ENCODE results near the gene MTURN.
A peak's percentile ranks its signal among the peaks of the same experiment; 100 is the strongest.

MTURN gene

DNA sequence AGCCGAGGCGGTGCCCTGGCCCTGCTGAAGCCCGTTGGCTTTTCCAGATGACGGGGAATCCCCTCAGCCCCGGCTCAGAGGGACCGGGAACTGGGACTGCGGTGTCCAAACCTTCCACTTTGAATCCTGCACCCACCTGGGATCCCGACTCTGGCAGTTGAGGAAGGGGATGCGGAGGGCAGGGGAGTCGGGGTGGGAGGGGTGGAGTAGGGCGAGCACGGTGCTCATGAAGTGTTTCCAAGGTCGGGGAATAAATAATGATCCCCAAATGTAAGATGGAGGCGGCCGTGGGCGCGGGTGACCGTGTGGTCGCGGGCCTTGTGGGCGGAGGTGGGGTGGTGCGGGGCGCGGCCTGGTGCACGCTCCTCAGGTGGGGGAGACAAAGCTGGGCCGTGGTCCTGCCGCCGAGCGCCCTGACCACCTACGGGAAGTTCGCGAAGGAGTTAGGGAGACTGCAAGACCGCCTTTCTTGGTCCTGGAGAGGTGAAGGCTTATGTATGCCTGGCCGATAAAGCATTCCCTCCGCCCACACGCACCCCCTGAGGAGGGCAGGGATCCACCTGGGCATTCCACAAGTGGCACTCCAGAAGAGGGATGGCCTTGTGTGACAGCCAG lies 1.4 kb downstream of the MTURN start:
- DNase-seq (ENCODE audit: low read depth in 2 of 2) = no peak

DNA sequence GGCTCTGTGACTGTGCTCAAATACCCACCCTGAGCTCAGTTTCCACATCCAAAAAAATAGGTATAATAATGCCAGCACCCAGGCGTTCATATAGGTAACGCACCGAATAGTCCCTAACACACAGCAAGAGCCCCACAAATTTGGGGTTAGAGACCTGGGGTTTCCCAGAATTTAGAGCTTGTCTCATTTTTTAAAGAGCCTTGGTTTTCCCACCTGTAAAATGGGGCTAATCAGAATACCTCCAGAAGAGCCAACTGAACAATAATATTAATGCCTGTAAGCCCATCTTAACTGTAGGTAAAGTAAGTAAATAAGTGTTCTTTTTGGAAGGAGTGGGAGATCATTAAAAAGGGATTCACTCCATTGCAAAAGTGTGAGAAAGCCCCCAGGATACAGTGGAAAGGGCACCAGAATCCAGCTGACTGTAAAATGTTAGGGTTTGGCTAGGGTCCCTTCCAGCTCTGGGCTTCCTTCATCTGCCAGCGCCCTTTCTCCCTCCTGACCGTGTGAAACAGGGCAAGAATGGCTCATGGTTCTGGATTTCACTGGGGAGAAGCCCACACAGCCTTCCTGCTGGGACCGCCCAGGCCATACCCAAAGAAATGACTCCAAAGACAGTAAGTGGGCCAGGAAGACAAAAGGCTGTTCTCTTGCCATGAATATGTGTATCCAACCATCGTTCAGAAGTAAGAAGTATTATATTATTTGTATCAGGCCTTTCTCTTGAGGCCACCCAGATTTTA lies 2.1 kb downstream of the MTURN start:
- no peak for DNase-seq (ENCODE audit: low read depth in 2 of 2)

DNA sequence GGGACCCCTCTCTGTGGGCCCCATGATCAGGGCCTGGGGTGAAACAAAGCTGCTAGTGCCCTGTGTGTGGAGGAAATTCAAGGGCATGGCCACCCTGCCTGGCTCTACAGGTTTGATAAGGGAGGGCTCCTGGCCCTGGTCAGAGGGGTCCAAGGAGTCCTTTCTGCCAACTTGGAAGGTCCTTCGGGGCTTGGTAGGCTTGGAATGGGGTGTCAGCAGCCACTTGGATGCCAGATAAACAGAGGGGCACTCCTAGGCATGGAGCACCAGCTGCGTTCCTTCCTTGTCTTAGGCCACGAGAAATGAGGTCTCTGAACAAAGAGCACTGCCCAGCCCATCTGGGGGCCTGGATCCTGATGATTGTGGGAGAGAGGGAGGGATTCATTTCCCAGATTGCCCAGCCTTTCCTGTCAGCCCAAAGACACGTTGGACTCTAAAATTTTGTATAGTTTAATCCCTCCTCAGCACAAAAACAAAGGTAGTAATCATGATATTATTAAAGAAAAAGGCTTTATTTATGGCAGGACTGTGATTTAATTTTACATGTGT lies 5.1 kb downstream of the MTURN start:
- no peak for DNase-seq (ENCODE audit: low read depth in 2 of 2)

DNA sequence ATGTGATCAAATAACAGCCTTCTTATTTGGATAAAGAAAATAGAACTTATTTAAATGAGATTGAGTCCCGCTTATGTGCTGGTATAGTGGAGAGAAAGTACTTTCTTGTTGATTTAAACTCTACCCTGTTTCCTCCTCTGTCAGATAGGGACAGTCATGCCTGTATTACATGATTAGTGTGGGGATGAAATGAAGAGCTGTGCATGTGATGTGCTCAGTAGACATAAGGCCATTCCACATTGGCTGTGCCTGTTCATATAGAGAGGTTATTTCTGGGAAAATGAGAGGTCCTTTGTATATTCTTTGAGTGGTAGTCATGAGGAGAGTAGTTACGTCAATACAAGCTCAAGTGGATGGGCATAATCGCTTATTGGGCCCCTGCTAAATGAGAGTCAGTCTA lies 5.7 kb downstream of the MTURN start:
- no peak for DNase-seq (ENCODE audit: low read depth in 2 of 2)

DNA sequence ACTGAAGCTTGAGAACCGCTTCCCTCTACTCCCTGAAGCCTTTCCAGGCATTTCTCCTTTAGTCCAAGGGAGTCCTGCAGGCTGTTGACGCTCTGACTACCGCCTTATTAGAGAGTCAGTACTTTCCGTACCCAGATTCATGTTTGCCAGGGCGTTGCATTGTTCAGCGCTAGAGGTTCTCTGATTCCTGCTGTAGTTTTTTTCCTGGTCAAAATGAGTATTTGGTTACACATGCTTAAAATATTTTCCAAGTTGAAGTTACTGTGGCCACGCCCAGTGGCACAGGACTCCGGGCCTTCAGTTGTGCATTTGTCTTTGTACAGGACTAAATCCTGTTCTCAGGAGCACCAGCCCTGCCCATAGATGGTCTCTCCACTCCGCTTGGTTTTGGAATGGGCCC lies 7.9 kb downstream of the MTURN start:
- no peak for DNase-seq (ENCODE audit: low read depth in 2 of 2)

DNA sequence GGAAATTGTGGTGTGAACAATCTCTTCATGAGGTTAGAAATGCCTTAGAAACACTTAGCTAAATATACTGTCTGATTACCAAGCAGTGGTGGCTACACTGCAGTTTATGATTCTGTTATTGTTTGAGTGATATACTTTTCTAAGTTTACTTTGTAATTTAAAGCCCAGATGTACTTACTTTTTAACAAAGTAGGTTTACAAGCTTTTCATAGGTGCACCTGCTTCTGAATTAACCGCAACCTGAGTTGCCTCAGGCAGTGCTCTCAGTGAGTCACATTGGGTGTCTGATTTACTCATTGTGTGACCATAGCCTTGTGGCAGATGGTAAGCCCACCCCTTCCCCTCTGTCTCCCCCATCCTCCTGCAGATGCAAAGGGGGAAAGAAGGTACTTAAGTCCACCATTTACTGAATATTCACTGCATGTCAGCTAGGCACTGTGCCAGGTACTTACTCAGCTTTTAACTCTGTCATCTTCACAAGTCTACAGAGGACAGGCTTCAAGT lies 9.0 kb downstream of the MTURN start:
- DNase-seq (ENCODE audit: low read depth in 2 of 2) = no peak

DNA sequence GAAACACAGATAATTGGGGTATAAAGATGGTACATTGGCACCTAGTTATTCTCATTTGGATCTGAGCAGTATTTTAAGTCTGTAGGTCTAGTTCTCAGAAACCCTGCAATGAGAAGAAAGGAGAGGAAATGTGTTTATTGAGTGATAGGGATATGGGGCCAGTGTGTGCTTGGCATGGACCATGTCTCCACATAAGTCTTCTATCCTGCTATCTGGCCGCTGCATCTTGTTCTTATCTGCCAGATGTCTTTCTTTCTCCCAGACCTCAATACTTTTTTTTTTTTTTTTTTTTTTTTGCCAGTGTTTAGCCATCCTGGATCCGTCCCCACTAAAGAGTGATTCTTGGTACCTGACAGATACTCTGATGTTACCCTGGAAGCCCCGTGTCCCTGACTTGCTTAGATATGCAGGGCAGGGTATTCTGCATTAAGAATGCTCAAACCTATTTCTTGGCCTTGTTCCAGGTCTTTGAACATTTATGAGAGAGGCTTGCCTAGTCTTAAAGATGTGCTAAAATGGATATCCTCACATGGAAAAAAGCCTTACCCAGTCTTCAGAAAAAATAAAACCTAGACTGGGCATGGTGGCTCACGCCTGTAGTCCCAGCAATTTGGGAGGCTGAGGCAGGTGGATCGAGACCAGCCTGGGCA lies 10.0 kb downstream of the MTURN start:
- no peak for DNase-seq (ENCODE audit: low read depth in 2 of 2)

DNA sequence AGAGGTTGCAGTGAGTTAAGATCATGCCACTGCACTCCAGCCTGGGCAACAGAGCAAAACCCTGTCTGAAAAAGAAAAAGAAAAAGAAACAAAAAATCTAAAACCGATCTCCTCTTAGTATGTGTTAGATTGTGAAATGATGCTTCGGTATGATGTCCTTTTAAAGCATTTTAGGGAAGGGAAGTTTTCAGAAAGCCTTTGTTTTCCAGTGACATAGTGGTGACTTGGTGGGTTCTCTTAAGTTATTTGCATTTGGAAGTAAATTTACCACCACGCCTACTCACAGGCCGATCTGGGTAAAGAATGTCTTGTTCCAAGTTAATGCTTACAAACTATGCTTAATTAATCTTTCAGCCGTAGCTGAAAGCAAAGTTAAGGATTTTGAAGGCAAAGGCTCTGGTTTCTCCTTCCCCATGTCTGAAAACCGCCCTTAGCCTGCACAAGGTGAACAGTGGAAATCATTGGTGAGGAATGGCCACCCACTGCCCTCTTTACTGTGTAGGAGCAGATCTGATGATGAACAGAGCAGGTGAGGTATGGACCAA lies 10.7 kb downstream of the MTURN start:
- no peak for DNase-seq (ENCODE audit: low read depth in 2 of 2)

DNA sequence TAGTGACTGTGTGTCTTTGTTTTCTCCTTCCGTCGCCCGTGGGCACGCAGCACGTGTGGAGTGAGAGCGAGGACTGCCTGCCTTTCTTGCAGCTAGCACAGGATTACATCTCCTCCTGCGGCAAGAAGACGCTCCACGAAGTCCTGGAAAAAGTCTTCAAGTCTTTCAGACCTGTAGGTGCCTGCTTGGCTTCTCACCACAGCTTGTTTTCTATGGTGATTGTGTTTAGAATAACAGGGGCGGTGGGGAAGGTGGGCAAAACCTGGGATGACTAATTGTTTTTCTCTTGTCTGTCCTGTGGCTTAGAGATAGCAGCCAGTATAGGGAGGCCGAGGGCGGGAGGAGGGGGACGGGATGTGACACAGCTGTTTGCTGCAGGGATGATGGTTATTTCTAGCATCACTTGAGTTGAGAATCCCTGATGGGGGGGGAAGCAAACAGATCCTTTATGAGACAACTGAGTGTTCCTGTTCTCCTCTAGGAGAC lies 11.4 kb downstream of the MTURN start:
- no peak for DNase-seq (ENCODE audit: low read depth in 2 of 2)

DNA sequence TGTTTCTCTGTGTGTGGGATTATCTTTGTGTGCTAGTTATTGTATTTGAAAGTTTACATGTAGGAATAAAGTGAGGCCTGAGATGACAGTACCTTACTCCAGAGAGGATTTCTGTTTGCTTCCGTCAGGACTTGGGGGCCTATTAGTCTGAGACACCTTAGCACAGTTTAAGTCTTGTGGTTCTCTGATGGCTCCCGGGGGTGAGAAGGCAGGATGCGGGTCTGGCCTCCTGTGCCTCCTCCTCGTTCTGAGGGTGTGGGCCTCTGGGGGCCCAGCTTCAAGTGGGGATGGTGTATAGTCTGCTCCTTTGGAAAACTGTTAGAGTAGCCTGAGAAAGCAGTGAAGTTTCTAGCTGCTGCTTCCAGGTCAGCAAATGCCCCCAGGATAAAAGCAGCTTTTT lies 12.4 kb downstream of the MTURN start:
- no peak for DNase-seq (ENCODE audit: low read depth in 2 of 2)

DNA sequence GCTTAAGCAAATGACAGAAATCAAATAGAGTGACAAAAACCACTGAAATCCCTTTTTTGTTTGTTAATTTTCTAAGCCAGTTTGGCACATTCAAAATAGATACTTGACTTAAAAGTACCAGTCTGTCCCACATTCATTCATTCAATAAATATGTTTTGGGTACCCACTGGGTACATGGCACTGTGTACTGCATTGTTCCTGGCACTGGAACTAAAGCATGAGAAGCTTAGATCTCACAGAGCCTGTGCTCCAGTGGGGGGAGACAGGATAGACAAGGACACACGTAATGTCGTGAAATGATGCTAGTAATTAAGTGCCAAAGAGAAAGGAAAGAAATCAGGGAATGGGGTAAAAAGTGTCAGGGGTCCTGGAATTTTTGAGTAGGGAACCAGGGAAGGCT lies 13.0 kb downstream of the MTURN start:
- DNase-seq (ENCODE audit: low read depth in 2 of 2) = no peak

DNA sequence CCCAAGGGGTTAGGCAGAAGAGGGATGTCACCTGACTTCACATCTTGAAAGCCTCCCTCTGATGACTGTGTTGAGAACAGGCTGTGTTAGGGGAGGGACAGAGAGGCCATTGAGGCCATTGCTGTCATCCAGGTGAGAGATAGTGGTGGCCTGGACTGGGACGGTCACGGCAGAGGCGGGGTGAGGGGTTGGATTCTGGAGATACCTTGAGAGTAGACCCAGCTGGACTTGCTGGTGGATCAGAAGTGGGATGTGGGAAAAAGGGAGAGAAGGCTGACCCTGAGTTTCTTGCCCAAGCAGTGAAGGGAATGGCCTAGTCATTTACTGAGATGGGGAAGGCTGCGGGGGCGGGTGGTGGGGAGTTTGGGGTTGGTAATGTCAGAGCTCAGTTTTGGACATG lies 13.6 kb downstream of the MTURN start:
- DNase-seq (ENCODE audit: low read depth in 2 of 2) = no peak

DNA sequence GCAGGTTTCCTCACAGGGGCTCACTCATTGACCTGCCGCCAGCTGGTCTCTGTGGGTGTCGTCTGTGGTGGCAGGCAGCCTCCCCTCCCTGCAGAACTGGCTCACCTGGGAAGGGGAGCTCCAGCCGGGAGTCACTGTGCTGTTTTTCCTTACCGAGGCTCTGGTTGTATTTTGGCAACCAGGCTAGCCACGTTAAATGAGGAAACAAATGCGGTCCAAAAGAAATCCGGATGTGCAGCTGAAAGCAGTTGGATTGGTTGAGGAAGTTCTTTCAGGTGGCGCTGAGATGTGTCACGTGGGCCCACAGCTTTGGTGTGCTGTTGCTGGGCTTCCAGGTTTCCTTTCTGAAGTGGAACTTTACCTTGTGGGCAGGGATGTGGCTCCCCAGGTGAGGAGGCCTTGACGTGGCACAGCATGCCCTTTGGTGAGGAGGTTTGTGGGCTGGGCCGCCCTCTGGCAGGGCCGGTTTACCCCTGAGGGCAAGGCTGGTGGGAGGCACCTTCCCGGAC lies 14.2 kb downstream of the MTURN start:
- DNase-seq (ENCODE audit: low read depth in 2 of 2) = peak in 1 of 2 donors; percentile 7

DNA sequence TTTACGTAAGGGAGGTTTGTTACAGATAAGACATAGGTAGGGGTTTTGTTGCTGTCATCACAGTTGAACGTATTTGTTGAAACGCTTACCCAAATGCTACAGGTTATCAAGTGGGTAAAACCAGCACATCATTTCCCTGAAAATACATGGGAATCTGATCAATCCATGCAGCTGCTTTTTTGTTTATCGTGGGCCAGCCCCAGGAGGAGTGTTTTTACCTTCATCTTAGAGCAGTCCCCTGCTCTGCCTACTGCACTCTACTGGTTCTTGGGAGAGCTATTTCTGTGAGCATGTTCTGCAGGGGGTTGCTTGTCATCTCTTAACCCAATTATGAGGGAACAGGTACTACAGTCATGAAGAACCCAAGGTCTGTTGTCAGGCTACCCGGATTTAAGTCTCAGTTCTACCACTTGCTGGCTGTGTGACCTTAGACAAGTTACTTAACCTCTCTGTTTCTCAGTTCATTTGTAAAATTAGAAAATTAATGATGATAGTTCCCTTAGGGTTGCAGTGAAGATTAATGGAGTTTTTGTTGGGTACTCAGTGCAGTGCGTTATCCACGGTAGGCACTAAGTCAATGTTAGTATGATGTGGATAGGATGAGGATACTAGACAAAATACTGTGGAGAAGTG lies 15.0 kb downstream of the MTURN start:
- DNase-seq (ENCODE audit: low read depth in 2 of 2) = no peak

DNA sequence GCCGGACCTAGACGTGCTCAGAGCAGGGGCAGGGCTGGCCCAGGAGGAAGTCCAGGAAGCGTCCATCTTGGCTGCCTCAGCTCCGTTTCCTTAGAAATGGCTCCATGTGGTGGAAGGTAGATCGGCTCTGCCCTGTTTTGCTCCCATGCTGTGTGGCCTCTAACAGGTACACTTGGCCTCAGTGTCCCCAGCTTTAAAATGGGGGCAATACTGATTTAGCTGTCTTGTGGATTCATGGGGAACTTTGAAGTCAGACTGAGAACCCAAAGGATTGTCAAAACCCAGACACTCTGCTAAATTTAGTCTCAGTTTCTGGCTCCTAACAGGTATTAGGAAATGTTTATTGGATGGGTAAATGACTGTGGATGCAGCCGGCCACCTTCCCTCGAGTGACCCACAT lies 15.9 kb downstream of the MTURN start:
- DNase-seq (ENCODE audit: low read depth in 2 of 2) = no peak

DNA sequence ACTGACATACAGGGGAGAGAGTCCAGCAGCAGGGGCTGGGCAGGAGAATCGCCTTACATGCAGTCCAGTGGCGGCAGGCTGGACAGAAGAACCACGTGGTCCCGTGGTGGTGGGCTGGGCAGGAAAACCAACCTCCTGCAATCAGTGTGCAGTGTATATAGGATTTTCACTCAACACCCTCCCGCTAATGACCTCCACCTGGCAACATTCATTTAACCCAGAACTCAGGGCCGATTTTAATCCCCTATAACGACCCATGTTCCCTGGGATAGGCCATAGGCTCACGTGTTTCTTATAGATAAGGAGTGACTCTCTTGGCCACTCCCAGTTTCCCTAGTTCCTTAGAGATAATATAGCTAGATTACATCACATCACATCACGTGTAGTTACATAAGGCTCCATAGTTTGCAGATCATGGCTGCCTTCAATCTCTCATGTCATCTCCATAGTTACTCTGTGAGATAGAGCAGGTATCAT lies 19.4 kb downstream of the MTURN start:
- no peak for DNase-seq (ENCODE audit: low read depth in 2 of 2)

DNA sequence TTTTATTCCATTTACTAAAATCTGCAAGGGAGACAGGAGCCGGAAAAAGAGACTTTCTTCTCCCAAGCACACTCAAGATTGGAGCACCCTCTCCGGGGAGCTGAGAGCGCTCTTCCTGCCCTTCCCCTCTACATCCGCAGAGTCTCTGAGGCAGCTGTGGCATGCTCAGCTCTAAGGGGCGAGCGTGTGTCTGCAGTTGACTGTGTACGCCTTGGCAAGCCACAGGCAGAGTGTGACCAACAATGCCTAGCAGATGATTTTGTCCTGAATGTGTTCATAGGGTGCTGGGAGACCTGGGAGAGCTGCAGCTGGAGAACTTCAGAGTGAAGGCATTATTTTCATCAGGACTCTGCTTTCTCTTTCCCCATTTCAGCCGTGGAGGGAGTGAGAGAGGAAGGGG lies 20.7 kb downstream of the MTURN start:
- DNase-seq (ENCODE audit: low read depth in 2 of 2) = no peak

DNA sequence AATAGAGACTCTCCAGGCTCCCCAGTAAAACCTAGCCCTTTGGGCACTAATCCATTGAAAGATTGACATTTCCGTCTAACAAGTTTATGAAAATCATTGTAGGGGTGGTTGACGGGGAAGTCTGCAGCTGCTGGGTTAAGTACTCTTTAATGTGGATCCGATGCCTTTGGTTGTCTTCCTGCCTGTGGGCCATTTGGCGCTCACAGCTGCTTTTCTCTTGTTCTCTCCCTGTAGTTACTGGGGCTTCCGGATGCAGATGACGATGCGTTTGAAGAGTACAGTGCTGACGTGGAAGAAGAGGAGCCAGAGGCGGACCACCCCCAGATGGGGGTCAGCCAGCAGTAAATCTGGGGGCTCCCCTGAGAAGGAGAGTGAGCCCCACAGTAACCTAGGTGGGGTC lies 22.4 kb downstream of the MTURN start:
- no peak for DNase-seq (ENCODE audit: low read depth in 2 of 2)

DNA sequence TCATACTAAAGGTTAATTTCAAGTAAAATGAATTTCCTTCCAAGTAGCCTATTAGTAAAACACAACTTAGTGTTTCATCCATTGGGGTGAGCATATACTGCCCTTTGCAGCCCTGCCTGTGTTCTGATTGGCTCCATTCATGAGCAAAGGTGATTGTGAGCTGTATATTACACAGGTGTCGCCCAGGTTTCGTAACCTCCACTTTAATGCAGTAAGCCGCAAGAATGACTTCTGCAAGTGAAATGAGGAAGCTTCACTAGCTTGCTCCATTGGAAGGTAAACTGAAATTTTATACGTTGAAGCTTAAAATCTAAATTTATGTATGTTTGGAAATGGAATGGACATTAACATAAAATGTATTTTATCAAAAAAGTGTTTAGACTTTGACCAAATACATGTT lies 24.4 kb downstream of the MTURN start:
- DNase-seq (ENCODE audit: low read depth in 2 of 2) = no peak

DNA sequence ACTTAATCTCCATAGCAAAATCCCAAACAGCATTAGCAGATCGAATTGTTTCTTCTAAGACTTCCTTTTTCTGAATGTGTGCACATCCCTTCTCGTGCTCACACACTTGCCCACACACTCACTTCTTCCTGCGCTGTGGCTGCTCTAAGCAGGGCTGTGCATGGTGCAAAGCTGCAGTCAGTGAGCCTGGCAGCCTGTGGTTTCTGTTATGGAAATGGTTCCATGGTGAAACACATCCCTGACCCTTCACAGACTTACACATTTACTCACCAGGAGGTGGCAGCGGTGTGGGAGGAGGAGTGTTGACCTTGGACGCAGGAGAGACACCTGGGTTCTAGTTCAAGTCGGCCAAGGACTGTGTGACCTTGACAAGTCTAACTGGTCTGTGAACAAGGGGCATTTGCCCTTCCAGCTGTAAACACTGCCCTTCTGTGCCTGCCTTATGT lies 24.9 kb downstream of the MTURN start:
- DNase-seq (ENCODE audit: low read depth in 2 of 2) = peak; percentile 18 to 38

DNA sequence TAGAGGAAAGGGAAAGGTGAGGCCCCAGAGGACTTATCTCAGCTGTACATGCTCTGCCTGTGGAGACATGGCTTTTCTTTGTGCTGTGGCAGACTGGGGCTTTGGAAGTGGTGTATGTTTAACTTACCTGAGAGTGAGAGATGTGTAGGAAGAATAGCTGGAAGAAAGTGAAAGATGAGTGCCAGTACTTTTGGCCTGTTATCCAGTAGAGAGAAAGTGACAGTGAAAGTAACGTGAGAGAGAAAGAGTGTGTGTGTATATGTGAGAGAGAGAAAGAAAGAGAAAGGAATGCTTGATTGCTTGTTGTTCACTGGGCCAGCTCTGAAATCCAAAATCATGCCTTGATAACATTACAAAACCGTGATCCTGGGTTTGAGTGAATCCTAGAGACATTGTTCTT lies 25.5 kb downstream of the MTURN start:
- no peak for DNase-seq (ENCODE audit: low read depth in 2 of 2)

All from stimulated activated CD8-positive, alpha-beta memory T cell treated with anti-CD3 and anti-CD28 coated beads, Interleukin-15, amount 100 ng/mL, for 48 hours (primary cell).